GM10248 (cell line): ENCODE measurements around the gene LGSN.
A peak's percentile ranks its signal among the peaks of the same experiment; 100 is the strongest.
"Not testable (repeated sequence)": the region's sequence is repeated elsewhere in the genome, so short reads cannot be mapped to it uniquely, and the experiment has no call there.

Experiments used
- CTCF ChIA-PET: fragments of 300-600 bp; sonication (Branson Sonifier 250); formaldehyde crosslinking; extraction: SDS; loops from one replicate; lab custom pipeline; 2021; ENCODE audit warnings: antibody characterized with exemption; lab: Yijun Ruan, JAX
- POLR2A ChIA-PET: fragments of 350-650 bp; sonication (Branson Sonifier 250); formaldehyde crosslinking; extraction: SDS; loops from one replicate; lab custom pipeline; 2020; ENCODE audit warnings: antibody characterized with exemption; lab: Yijun Ruan, JAX
- DNase-seq: peaks from one replicate; pipeline ENCODE4 v3.0.0; 2012; ENCODE audit errors: extremely low spot score
- CTCF ChIP-seq: IDR thresholded peaks from 2 replicates; pipeline ENCODE4 v1.5.1; 2012; ENCODE audit warnings: mild to moderate bottlenecking, low read depth; ENCODE audit errors: extremely low read depth, missing control alignments, control extremely low read depth

LGSN gene

GRCh38 chr6:63245420-63245819 is 74.4 kb downstream of the LGSN start:
- ChIA-PET CTCF (interaction anchor here (1.8 kb wide), 1 partner anchor 25 kb away, joined by 6 read pairs; no protein-coding TSS in a partner anchor), POLR2A (no interaction called here)
- no peak for TF ChIP-seq CTCF
- no peak for DNase-seq

- ChIA-PET CTCF (no interaction called here), POLR2A (no interaction called here)
- peak; percentile 18 for DNase-seq
- TF ChIP-seq CTCF = no peak
Observed at GRCh38 chr6:63236398-63236817, 83.4 kb downstream of the LGSN start.

GRCh38 chr6:63230511-63230910 is 89.3 kb downstream of the LGSN start:
- DNase-seq, CTCF ChIA-PET, POLR2A ChIA-PET: not testable (repeated sequence)

GRCh38 chr6:63230027-63230426 is 89.8 kb downstream of the LGSN start:
- DNase-seq, CTCF ChIA-PET, POLR2A ChIA-PET: not testable (repeated sequence)

- POLR2A ChIA-PET, CTCF ChIA-PET, DNase-seq: not testable (repeated sequence)
Observed at GRCh38 chr6:63227928-63228894, 91.6 kb downstream of the LGSN start.

- POLR2A ChIA-PET, DNase-seq, CTCF ChIA-PET: not testable (repeated sequence)
Observed at GRCh38 chr6:63225987-63226386, 93.8 kb downstream of the LGSN start.
